Muscle of leg (tissue), 11 donors: Measurements from ENCODE around the gene LGR4. TPM values are rescaled to one million over a fixed set of nuclear protein-coding genes. Genes with fewer than 3 reads are reported as not detected.

Source experiments
- DNase-seq: peaks from one replicate; pipeline ENCODE4 v3.0.0; 2013
- H3K27ac ChIP-seq: one replicate; pipeline ENCODE4 v1.5.1; 2013; ENCODE audit warnings: mild to moderate bottlenecking, low read length, control low read depth
- H3K27me3 ChIP-seq: one replicate; pipeline ENCODE4 v1.6.1; 2013; ENCODE audit warnings: low read length; ENCODE audit not compliant: control insufficient read depth, insufficient read depth
- H3K36me3 ChIP-seq: one replicate; pipeline ENCODE4 v1.6.1; 2013; ENCODE audit warnings: low read length; ENCODE audit not compliant: control insufficient read depth, insufficient read depth
- H3K4me1 ChIP-seq: one replicate; pipeline ENCODE4 v1.6.1; 2013; ENCODE audit warnings: low read length; ENCODE audit not compliant: control insufficient read depth, insufficient read depth
- H3K4me3 ChIP-seq: one replicate; pipeline ENCODE4 v1.5.1; 2013; ENCODE audit warnings: low read length, control low read depth
- H3K9me3 ChIP-seq: replicated peaks from 2 replicates; pipeline ENCODE4 v1.6.1; 2013; ENCODE audit warnings: low read depth, low read length; ENCODE audit not compliant: control insufficient read depth
- WGBS: methylation state at CpG from one replicate; pipeline ENCODE4 v1.1.5; 2013; ENCODE audit warnings: missing lambda C conversion rate; ENCODE audit not compliant: insufficient coverage; 5-methylcytosine and 5-hydroxymethylcytosine counted together
- polyA plus RNA-seq, 8 donors: library from polyadenylated mRNA; unstranded; fragments of 120-200 nt; gene quantifications; one replicate each; pipeline versions ENCODE4 v1.2.1 to v1.2.3, GENCODE V29; 2013; ENCODE audit warnings: inconsistent platforms in 1 of 8, low replicate concordance in 1 of 8; ENCODE audit not compliant: insufficient read length in 8 of 8, insufficient read depth in 1 of 8
- total RNA-seq: library from RNA; stranded (reverse); fragments of 120-200 nt; gene quantifications from one replicate; pipeline ENCODE4 v1.2.4, GENCODE V29; 2013

LGR4 gene
- total and polyA plus RNA-seq, 9 donors: 18.8 to 33.3 (median 27.6) TPM

GRCh38 chr11:27447288-27448183 lies 25.1 kb downstream of the LGR4 start:
- no peak overlapping the region for H3K27ac ChIP-seq
- peaks cover 9% of the 10 kb centered on the region for H3K4me1 ChIP-seq
- no CpG with 5 or more reads among the region's 5 CpGs for WGBS
- H3K4me3 ChIP-seq: no peak overlapping the region
- H3K27me3 ChIP-seq: no peaks in the 10 kb centered on the region
- DNase-seq: no peak
- no peaks in the 10 kb centered on the region for H3K36me3 ChIP-seq
- H3K9me3 ChIP-seq: no peaks in the 10 kb centered on the region

GRCh38 chr11:27445625-27446024 lies 27.0 kb downstream of the LGR4 start:
- Histone ChIP-seq H3K4me1 (peaks cover 9% of the 10 kb centered on the region), H3K36me3 (no peaks in the 10 kb centered on the region), H3K9me3 (no peaks in the 10 kb centered on the region), H3K27me3 (no peaks in the 10 kb centered on the region), H3K27ac (no peak overlapping the region), H3K4me3 (no peak overlapping the region)
- 88% methylated on average over 1 of the region's 4 CpGs for WGBS
- no peak for DNase-seq

- Histone ChIP-seq H3K36me3 (no peaks in the 10 kb centered on the region), H3K9me3 (no peaks in the 10 kb centered on the region), H3K27me3 (no peaks in the 10 kb centered on the region), H3K4me3 (no peak overlapping the region), H3K4me1 (peaks cover 9% of the 10 kb centered on the region), H3K27ac (no peak overlapping the region)
- no peak for DNase-seq
- 67% methylated on average over 1 of the region's 2 CpGs for WGBS
Measured at GRCh38 chr11:27444801-27445215, 27.8 kb downstream of the LGR4 start.

DNA sequence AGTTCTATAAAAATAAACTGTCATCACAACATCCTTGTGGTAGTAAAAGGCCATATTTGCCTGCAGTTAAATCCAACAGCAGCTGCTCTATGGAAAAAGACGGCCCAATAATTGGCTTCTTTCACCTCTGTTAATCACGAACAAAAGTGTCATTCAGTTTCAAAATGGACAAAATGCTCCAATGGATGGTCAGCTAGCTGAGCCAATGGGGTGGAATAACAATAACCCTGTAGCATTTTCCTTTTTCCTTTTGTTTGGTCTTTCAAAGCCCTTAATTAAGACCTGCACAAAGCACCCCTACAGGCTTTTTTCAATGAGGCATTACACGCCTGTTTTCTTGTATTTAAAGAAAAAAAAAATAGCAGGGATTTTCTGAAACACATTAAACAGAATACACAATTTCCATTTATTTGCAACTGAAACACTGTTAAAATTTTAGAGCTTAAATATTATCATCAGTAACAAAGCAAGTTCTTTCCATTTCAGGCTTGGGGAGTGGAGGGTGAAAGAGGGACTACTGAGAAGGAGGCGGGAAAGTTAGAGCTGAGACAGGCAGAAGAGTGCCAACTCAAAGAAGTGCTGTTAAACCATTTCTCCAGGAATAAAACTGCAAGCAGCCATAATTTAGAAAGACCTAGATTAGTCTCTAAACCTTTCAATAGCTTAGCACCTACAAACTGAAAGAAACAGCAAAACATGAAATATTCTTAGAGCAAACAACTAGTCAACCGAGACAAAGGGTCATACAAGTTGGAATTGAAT lies 28.7 kb downstream of the LGR4 start:
- no peak overlapping the region for H3K27ac ChIP-seq
- H3K9me3 ChIP-seq: no peaks in the 10 kb centered on the region
- peak; percentile 20 for DNase-seq

DNA sequence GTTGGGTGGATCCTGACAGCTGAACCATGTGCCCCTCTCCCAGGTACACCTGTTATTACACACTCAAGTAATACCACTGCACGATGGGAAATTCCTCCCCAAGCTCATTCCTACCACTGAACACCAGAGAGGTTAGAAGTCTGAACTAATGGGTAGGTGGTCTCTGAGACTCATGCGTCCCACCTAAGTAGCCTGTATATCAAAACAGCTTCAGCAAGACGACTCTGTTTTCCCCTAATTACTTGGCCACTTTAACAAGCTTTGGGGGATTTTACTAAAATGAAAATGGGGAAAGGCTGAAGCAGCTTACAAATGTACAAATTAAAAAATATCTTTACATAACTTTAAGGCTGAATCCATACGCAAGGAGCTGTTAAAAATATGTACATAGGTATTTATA lies 29.4 kb downstream of the LGR4 start:
- Histone ChIP-seq H3K27me3 (no peaks in the 10 kb centered on the region), H3K4me3 (no peak overlapping the region), H3K9me3 (no peaks in the 10 kb centered on the region), H3K27ac (no peak overlapping the region), H3K4me1 (peaks cover 9% of the 10 kb centered on the region), H3K36me3 (no peaks in the 10 kb centered on the region)
- WGBS: no CpG with 5 or more reads among the region's 4 CpGs
- DNase-seq: no peak

More for the DNA sequence above, 28.7 kb downstream of the LGR4 start:
- 59% methylated on average over 2 of the region's 5 CpGs for WGBS
- H3K27me3 ChIP-seq: no peaks in the 10 kb centered on the region
- H3K4me3 ChIP-seq: no peak overlapping the region
- peaks cover 9% of the 10 kb centered on the region for H3K4me1 ChIP-seq
- H3K36me3 ChIP-seq: no peaks in the 10 kb centered on the region

DNA sequence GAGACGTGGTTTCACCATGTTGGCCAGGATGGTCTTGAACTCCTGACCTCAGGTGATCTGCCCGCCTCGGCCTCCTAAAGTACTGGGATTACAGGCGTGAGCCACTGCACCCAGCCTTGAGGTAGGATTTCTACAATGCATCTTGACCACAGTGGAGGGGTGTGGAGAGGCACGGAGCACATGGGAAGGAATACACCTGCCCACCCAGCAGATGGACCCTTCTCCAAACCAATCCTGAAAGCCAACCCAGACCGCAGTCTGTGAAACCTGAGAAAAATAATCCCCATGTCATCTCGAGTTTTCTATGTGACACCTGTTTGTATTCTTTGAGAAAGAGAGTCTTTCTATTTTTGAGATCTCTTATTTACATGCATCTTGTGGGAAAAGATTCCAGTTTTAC lies 32.5 kb downstream of the LGR4 start:
- H3K4me1 ChIP-seq: peaks cover 9% of the 10 kb centered on the region
- no peak for DNase-seq
- H3K27ac ChIP-seq: no peak overlapping the region
- H3K36me3 ChIP-seq: no peaks in the 10 kb centered on the region
- 100% methylated on average over 4 of the region's 7 CpGs for WGBS
- H3K27me3 ChIP-seq: no peaks in the 10 kb centered on the region
- no peak overlapping the region for H3K4me3 ChIP-seq
- H3K9me3 ChIP-seq: no peaks in the 10 kb centered on the region

DNA sequence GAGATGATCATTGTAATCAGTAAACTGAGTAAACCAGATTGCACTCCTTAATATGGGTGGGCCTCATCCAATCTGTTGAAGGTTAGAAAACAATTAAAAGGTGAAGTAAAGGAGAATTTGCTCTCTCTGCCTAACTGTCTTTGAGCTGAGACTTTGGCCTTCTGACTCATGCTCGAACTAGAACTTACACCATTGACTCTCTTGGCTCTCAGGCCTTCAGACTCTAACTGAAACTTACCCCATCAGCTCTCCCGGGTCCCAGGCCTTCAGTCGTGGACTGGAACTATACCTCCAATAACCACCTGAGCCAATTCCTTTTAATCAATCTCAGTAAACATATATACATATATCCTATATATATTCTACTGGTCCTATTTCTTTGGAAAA lies 34.0 kb downstream of the LGR4 start:
- 88% methylated on average over 1 of the region's 3 CpGs for WGBS
- H3K9me3 ChIP-seq: no peaks in the 10 kb centered on the region
- H3K27ac ChIP-seq: no peak overlapping the region
- H3K4me3 ChIP-seq: no peak overlapping the region
- H3K27me3 ChIP-seq: no peaks in the 10 kb centered on the region
- DNase-seq: no peak
- no peaks in the 10 kb centered on the region for H3K36me3 ChIP-seq
- peaks cover 6% of the 10 kb centered on the region for H3K4me1 ChIP-seq

GRCh38 chr11:27437829-27438594 lies 34.6 kb downstream of the LGR4 start:
- no peak overlapping the region for H3K27ac ChIP-seq
- 93% methylated on average over 3 of the region's 5 CpGs for WGBS
- no peak overlapping the region for H3K4me3 ChIP-seq
- no peaks in the 10 kb centered on the region for H3K9me3 ChIP-seq
- no peaks in the 10 kb centered on the region for H3K27me3 ChIP-seq
- H3K36me3 ChIP-seq: no peaks in the 10 kb centered on the region
- H3K4me1 ChIP-seq: peaks cover 3% of the 10 kb centered on the region
- no peak for DNase-seq

DNA sequence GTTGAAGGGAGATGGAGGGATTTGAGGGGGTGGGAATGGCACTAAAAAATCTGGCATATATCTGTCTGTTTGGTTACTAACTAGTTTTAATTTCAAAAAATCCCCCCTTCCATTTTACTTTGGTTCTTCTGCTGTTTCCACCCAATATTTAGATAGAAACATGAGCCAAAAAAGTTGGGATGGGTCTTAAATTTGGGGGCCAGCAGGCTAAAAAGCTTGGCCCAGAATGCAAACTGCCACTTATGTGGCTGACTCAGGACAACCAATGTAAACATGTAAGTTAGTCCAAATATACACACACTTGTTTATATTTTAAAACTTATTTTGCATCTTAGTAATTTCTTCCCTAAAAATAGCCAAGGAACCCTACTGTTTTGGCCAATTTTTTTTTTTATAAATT lies 35.7 kb downstream of the LGR4 start:
- Histone ChIP-seq H3K36me3 (no peaks in the 10 kb centered on the region), H3K4me1 (peaks cover 2% of the 10 kb centered on the region), H3K9me3 (no peaks in the 10 kb centered on the region), H3K27ac (no peak overlapping the region), H3K4me3 (no peak overlapping the region), H3K27me3 (no peaks in the 10 kb centered on the region)
- no peak for DNase-seq

- DNase-seq: no peak
- peaks cover 2% of the 10 kb centered on the region for H3K4me1 ChIP-seq
- no CpG with 5 or more reads among the region's 2 CpGs for WGBS
- H3K9me3 ChIP-seq: no peaks in the 10 kb centered on the region
- H3K36me3 ChIP-seq: peaks cover 1% of the 10 kb centered on the region
- no peak overlapping the region for H3K27ac ChIP-seq
- H3K4me3 ChIP-seq: no peak overlapping the region
- no peaks in the 10 kb centered on the region for H3K27me3 ChIP-seq
Measured at GRCh38 chr11:27433742-27434141, 38.8 kb downstream of the LGR4 start.
